Right lobe of liver (tissue), 6 donors: Measurements from ENCODE around the gene HS3ST2. TPM values are rescaled to one million over a fixed set of nuclear protein-coding genes. Genes with fewer than 3 reads are reported as not detected.
A peak's percentile ranks its signal among the peaks of the same experiment; 100 is the strongest.

Source experiments
- ATAC-seq, 4 donors: fragments of 200-7000 bp; cut with Tn5 transposase; one replicate each; pipeline ENCODE4 v1.9.1; 2020; ENCODE audit warnings: mild to moderate bottlenecking in 4 of 4, moderate library complexity in 4 of 4
- DNase-seq, 3 donors: peaks; one replicate each; pipeline ENCODE4 v3.0.0-alpha.2; 2020
- H3K27ac ChIP-seq, 3 donors: fragments of 200-600 bp; one replicate each; pipeline ENCODE4 v1.8.0; 2022
- H3K27me3 ChIP-seq, 2 donors: fragments of 200-600 bp; one replicate each; pipeline ENCODE4 v1.8.0; 2022
- H3K36me3 ChIP-seq, 4 donors: fragments of 200-600 bp; sonication (generic) in 1 of 4; one replicate each; pipeline versions ENCODE4 v1.5.1 to v1.8.0; 2017 to 2022; ENCODE audit warnings: control low read depth in 1 of 4
- H3K4me1 ChIP-seq, 4 donors: fragments of 200-600 bp; sonication (generic) in 1 of 4; one replicate each; pipeline versions ENCODE4 v1.5.1 to v1.8.0; 2017 to 2022; ENCODE audit warnings: control low read depth in 1 of 4
- H3K4me3 ChIP-seq, 3 donors: fragments of 200-600 bp; one replicate each; pipeline ENCODE4 v1.8.0; 2022
- H3K9me3 ChIP-seq, 4 donors: fragments of 200-600 bp; sonication (generic) in 1 of 4; one replicate each; pipeline versions ENCODE4 v1.5.1 to v1.8.0; 2017 to 2022; ENCODE audit warnings: control low read depth in 1 of 4
- POLR2A ChIP-seq: fragments of 450-650 bp; IDR thresholded peaks from one replicate; pipeline ENCODE4 v1.6.1; 2017; ENCODE audit warnings: antibody characterized with exemption, mild to moderate bottlenecking
- WGBS: methylation state at CpG from one replicate; pipeline ENCODE4 v1.1.6; 2018; ENCODE audit warnings: low coverage, low lambda C conversion rate; ENCODE audit not compliant: insufficient coverage; ENCODE audit errors: missing lambda C conversion rate; 5-methylcytosine and 5-hydroxymethylcytosine counted together
- intact Hi-C, 2 donors: fragments of 100-400 bp; cut with DNase I; formaldehyde crosslinking; loops; one replicate each; pipeline versions ENCODE4 v1.11.2 to v1.14.1; 2022
- total RNA-seq, 6 experiments: library from RNA; depleted of rRNA in 2 of 6; stranded (reverse); fragments of >200 nt in 2 of 6; fragmentation: NEBNext Ultra II Directional in 3 of 6; extraction: Animal tissue kit (Norgen Biotek cat#: 25700) in 3 of 6; gene quantifications; one replicate each; pipeline versions ENCODE4 v1.1.0 to v1.2.4, GENCODE V29; 2016 to 2023
- TF ChIP-seq, protein P1 (sequence below), 4 donors: fragments of 200-600 bp in 3 of 4; fragments of 450-650 bp in 1 of 4; IDR thresholded peaks; one replicate each; pipeline versions ENCODE4 v1.5.1 to v1.8.0; 2016 to 2022; ENCODE audit warnings: antibody characterized with exemption in 4 of 4, mild to moderate bottlenecking in 2 of 4
- donor health status: DM: no; HTN: yes; CAD: no.
- donor health status: DM: no; HTN: no; CAD: no.
- donor health status: DM: no; HTN: no; CAD: no.
- donor health status: DM: no; HTN: yes; CAD: no.
- donor health status: DM: no; HTN: yes; CAD: no.

Gene HS3ST2
- total RNA-seq, 6 experiments from 2014 or later, result 0.21 to 3.2 (median 0.93) TPM; not detected in 1

DNA sequence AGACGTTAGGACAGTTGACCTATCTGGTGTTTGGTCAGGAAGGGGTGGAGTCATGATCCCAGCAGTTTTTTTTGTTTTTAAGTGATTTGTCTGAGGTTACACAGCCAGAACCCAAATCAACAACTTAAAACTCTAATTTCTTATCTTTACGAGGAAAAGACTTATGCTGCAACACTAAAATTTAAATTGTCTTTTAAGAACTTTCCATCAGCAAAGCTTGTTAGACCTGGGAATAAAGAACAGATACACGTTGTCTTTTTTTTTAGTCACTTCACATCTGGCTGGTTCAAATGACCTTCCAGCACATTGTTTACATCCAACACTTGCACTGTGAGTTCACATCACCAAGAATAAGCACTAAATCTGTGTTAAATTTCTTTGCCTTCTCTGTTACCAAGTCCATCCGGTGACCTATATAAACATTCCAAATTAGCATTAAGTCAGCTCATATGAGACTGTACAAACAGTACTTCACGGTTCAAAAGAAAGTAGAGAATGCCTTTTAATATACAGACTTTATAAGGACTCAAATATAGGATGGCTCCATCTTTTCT is 115.0 kb downstream of the HS3ST2 start:
- Histone ChIP-seq H3K27me3 (no peaks in the 10 kb centered on the region), H3K36me3 (no peaks in the 10 kb centered on the region), H3K27ac (no peak overlapping the region), H3K9me3 (no peaks in the 10 kb centered on the region), H3K4me1 (no peaks in the 10 kb centered on the region), H3K4me3 (no peak overlapping the region)
- 29% methylated on average over 5 of the region's 5 CpGs for WGBS
- intact Hi-C loops, result no loop called here
- DNase-seq (no peak), ATAC-seq (no peak)
- TF ChIP-seq, protein P1, sequence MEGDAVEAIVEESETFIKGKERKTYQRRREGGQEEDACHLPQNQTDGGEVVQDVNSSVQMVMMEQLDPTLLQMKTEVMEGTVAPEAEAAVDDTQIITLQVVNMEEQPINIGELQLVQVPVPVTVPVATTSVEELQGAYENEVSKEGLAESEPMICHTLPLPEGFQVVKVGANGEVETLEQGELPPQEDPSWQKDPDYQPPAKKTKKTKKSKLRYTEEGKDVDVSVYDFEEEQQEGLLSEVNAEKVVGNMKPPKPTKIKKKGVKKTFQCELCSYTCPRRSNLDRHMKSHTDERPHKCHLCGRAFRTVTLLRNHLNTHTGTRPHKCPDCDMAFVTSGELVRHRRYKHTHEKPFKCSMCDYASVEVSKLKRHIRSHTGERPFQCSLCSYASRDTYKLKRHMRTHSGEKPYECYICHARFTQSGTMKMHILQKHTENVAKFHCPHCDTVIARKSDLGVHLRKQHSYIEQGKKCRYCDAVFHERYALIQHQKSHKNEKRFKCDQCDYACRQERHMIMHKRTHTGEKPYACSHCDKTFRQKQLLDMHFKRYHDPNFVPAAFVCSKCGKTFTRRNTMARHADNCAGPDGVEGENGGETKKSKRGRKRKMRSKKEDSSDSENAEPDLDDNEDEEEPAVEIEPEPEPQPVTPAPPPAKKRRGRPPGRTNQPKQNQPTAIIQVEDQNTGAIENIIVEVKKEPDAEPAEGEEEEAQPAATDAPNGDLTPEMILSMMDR (IDR thresholded peaks at IDR 0.05), result no peak
- no peak for TF ChIP-seq POLR2A

DNA sequence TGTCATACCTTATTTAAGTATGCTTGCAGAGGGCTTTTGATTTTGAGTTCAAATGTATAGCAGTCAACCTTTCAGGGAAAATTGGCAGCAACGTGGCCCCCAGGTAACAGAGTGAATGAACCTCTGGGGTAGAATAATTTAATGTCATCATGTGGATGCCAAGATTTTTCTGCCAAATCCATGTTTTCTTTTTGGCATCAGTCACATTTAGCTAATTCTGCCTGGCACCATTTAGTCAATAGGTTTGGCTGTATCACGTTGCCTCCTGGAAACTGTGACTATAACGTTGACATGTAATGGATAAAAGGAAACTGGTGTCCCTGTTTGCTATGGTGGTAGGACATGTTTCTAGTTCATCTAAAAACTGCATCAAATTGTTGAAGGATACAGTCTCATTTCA is 115.5 kb downstream of the HS3ST2 start:
- Histone ChIP-seq H3K4me1 (no peaks in the 10 kb centered on the region), H3K4me3 (no peak overlapping the region), H3K36me3 (no peaks in the 10 kb centered on the region), H3K9me3 (no peaks in the 10 kb centered on the region), H3K27ac (no peak overlapping the region), H3K27me3 (no peaks in the 10 kb centered on the region)
- ATAC-seq (no peak), DNase-seq (no peak)
- intact Hi-C loops, result no loop called here
- TF ChIP-seq, protein P1 (IDR thresholded peaks at IDR 0.05), result no peak
- no peak for TF ChIP-seq POLR2A
- 36% methylated on average over 3 of the region's 3 CpGs for WGBS

DNA sequence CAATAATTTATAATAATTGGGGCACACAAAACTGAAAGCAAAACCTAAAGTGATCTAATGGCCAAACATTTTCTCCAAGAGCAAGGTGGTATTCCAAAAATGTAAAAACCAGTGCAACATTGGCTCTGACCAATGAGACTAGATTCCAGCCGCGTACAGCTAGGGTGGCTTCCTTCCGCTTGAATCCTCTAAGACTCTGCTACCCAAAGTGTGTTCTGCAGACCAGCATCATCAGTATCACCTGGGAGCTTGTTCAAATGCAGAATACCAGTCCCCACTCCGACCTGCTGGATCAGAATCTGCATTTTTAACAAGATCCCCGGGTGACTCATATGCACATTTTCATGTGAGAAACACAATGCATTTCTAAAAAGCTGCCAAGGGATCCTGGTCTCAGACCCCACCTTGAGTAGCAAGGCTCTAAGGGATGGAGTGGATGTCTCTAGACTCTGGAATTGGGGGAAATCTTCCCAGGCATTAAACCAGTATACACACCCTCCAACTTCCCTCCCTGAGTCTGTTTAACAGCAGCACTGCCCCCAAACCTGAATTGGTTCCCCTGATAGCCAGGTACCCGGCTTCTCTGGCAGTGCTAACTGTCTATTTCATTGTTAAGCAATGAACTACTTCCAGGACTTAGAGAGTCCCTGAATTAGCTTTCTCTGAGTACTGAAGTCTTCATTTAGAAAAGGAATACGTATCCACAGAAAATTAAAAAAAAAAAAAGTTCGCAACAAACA is 118.2 kb downstream of the HS3ST2 start:
- Histone ChIP-seq H3K4me1 (no peaks in the 10 kb centered on the region), H3K27ac (no peak overlapping the region), H3K36me3 (no peaks in the 10 kb centered on the region), H3K4me3 (no peak overlapping the region), H3K9me3 (no peaks in the 10 kb centered on the region), H3K27me3 (no peaks in the 10 kb centered on the region)
- 19% methylated on average over 8 of the region's 8 CpGs for WGBS
- intact Hi-C loops, result no loop called here
- ATAC-seq (no peak), DNase-seq (no peak)
- no peak for TF ChIP-seq POLR2A

DNA sequence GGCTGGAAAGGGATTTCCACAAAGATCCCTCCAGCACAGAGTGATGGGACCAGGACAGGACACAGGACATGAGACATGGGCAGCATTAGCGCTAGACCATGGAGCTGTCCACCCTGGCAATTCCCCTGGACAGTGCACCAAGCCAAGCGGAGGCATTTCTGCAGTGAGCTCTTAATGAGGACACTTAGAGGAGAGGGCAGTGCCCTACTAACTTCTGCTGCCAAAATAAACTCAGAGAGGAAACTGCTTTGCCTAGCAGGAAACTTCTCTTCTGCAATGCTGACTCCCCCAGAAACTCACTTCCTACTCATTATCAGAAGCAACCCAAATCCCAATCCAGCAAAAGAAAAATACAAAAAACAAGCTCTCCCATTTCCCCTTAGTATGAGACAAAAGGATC is 119.2 kb downstream of the HS3ST2 start:
- no peak overlapping the region for H3K27ac ChIP-seq
- H3K36me3 ChIP-seq, result no peaks in the 10 kb centered on the region
- H3K9me3 ChIP-seq, result no peaks in the 10 kb centered on the region
- ATAC-seq, result peak; percentile 67 to 80 (median 76)
- TF ChIP-seq, protein P1 (IDR thresholded peaks at IDR 0.05), result no peak
- no peak for TF ChIP-seq POLR2A
- H3K27me3 ChIP-seq, result no peaks in the 10 kb centered on the region
- WGBS, result 11% methylated on average over 2 of the region's 2 CpGs
- peak in 1 of 3 donors; percentile 55 for DNase-seq
- intact Hi-C loops, result no loop called here
- no peaks in the 10 kb centered on the region for H3K4me1 ChIP-seq
- no peak overlapping the region for H3K4me3 ChIP-seq

DNA sequence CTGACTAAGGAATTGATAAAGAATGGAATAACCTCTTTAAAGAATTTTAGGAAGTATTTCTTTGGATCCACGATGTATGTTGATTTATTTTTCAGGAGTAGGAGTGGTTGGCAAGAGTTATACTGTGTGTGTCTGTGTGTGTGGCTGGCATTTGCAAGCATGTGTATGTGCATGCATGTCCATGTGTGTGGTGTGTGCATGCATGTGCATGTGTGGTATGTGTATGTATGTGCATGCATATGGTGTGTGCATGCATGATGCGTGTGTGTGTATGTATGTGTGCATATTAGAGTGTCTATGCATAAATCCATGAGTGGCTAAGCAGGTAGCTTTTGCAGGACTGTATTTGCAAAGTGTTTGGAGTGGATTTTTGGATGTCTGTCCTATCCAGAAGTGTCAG is 120.8 kb downstream of the HS3ST2 start:
- intact Hi-C loops, result no loop called here
- Histone ChIP-seq H3K4me3 (no peak overlapping the region), H3K27me3 (no peaks in the 10 kb centered on the region), H3K36me3 (no peaks in the 10 kb centered on the region), H3K27ac (no peak overlapping the region), H3K4me1 (no peaks in the 10 kb centered on the region), H3K9me3 (no peaks in the 10 kb centered on the region)
- 52% methylated on average over 2 of the region's 2 CpGs for WGBS
- TF ChIP-seq, protein P1 (IDR thresholded peaks at IDR 0.05), result no peak
- TF ChIP-seq POLR2A, result no peak
- ATAC-seq (no peak), DNase-seq (no peak)
